ENCODE data around the gene SRD5A1.
A peak's percentile ranks its signal among the peaks of the same experiment; 100 is the strongest.
"Not testable (repeated sequence)": the region's sequence is repeated elsewhere in the genome, so short reads cannot be mapped to it uniquely, and the experiment has no call there.

SRD5A1 gene

DNA sequence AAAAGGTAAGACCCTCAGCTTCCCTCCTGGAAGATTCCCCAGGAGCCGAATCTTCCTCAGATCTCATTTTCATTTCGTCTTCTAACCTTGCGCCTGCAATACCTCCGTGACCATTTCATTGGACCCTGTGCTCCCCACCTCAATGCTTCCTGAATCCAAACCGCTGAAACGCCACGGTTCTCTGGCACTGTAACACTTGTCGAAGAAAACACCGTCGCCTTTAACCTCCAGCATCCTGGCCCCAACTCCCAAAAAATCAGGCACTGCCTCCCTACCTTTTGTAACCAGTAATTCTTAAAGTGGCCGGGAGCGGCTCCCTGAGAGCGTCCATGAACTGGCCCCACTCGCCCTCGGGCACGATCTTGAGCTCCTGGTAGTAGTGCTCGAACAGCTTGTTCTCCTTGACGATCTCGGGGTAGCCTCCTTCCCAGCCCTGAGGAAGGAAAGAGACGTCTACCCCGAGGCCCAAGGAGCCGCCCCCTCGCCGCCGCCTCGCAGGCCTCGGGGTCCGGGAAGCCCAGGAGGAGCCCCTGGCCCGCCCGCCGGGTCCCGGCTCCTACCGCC, 834 bp upstream of the SRD5A1 start:
- H3K4me3 ChIP-seq (ENCODE audit: low read depth in 1 of 2, low read length in 2 of 2), result peak overlapping the region; percentile 75 to 81
- H3K9me3 ChIP-seq (ENCODE audit: low read length), result no peaks in the 10 kb centered on the region
- H3K4me1 ChIP-seq (ENCODE audit: insufficient read depth, low read length), result peaks cover 36% of the 10 kb centered on the region
- H3K9ac ChIP-seq (ENCODE audit: low read length), result peak overlapping the region; percentile 65
- peaks cover 18% of the 10 kb centered on the region for H3K36me3 ChIP-seq (ENCODE audit: insufficient read depth, low read length)
- peak overlapping the region; percentile 45 for H3K27ac ChIP-seq (ENCODE audit: low read depth, low read length)
- no peaks in the 10 kb centered on the region for H3K27me3 ChIP-seq (ENCODE audit: control insufficient read depth in 1 of 2, insufficient read depth in 2 of 2, low read length in 2 of 2)

DNA sequence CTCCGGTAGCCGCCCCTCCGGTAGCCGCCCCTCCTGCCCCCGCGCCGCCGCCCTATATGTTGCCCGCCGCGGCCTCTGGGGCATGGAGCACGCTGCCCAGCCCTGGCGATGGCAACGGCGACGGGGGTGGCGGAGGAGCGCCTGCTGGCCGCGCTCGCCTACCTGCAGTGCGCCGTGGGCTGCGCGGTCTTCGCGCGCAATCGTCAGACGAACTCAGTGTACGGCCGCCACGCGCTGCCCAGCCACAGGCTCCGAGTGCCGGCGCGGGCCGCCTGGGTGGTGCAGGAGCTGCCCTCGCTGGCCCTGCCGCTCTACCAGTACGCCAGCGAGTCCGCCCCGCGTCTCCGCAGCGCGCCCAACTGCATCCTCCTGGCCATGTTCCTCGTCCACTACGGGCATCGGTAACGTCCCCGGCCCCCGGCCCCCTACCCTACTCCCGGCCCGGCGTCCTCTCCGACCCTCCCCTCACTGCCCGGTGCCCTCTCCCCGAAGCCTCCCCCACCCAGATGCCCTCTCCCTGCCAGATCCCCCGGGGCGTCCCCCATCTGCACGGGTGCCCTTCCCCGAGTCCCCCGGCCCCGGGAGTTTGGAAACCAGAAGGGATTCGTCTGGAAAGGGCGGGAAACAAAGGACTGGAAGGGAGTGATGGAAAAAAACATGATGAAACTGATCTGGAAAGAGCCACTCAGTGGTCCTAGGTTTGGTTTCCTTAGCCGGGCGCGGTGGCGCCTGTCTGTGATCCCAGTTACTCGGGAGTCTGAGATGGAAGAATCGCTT, 417 bp downstream of the SRD5A1 start:
- Histone ChIP-seq H3K9me3 (ENCODE audit: low read length) (no peaks in the 10 kb centered on the region), H3K36me3 (ENCODE audit: insufficient read depth, low read length) (peaks cover 18% of the 10 kb centered on the region), H3K4me3 (ENCODE audit: low read depth in 1 of 2, low read length in 2 of 2) (peak overlapping the region; percentile 75 to 81), H3K4me1 (ENCODE audit: insufficient read depth, low read length) (peaks cover 36% of the 10 kb centered on the region), H3K27ac (ENCODE audit: low read depth, low read length) (peak overlapping the region; percentile 45), H3K9ac (ENCODE audit: low read length) (no peak overlapping the region), H3K27me3 (ENCODE audit: control insufficient read depth in 1 of 2, insufficient read depth in 2 of 2, low read length in 2 of 2) (no peaks in the 10 kb centered on the region)

DNA sequence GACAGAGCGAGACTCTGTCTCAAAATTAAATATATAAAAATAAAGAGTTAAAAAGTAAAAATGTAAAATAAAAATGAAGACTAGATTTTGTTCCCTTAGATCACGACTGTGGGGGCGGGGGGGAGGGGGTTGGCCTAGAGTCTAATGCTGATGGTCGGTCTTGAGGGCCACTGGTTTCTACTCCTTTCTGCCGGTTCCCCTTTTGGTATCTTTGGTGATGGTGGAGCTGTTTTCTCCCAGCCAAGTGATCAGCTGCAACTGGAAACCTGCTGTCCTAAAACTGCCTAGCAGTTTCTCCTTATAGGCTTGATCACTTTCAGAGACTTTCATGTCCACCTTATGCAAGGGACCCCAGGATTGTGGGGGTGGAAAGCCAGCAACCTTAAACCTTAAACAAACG, 1.1 kb downstream of the SRD5A1 start:
- Histone ChIP-seq H3K9ac (ENCODE audit: low read length) (no peak overlapping the region), H3K27ac (ENCODE audit: low read depth, low read length) (no peak overlapping the region), H3K4me3 (ENCODE audit: low read depth in 1 of 2, low read length in 2 of 2) (peak overlapping the region in 1 of 2 donors; percentile 75), H3K36me3 (ENCODE audit: insufficient read depth, low read length) (peaks cover 17% of the 10 kb centered on the region), H3K9me3 (ENCODE audit: low read length) (no peaks in the 10 kb centered on the region), H3K4me1 (ENCODE audit: insufficient read depth, low read length) (peaks cover 36% of the 10 kb centered on the region), H3K27me3 (ENCODE audit: control insufficient read depth in 1 of 2, insufficient read depth in 2 of 2, low read length in 2 of 2) (no peaks in the 10 kb centered on the region)

DNA sequence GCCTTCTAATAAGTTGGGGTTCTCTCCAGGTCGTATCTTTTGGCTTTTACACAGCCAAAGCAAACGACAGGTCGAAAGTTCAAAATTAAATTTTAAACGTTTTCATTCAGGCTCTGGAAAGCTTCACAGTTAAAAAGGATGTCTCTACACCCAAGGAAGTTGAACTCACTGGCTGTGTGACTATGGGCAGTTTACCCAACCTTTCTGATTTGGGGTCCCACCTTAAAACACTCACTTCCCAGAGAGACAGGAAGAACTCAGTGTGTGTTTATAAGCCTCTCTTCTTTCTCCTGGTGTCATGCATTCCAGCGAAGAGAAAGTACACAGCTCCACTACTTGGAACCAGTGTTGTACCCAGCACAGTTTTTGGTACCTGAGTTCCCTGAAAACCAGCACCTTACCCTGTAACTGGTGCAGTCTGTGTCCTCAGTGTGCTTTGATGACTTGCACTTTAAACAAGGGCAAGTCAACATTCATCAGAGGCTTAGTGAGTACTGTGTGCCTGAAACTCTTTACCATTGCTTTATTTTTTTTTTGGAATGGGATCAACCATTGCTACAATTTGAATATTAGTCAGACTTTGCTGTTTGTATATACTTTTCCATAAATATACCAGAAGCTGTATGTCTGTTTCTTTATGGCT, 1.7 kb downstream of the SRD5A1 start:
- Histone ChIP-seq H3K27ac (ENCODE audit: low read depth, low read length) (no peak overlapping the region), H3K36me3 (ENCODE audit: insufficient read depth, low read length) (peaks cover 12% of the 10 kb centered on the region), H3K9ac (ENCODE audit: low read length) (no peak overlapping the region), H3K9me3 (ENCODE audit: low read length) (no peaks in the 10 kb centered on the region), H3K4me1 (ENCODE audit: insufficient read depth, low read length) (peaks cover 36% of the 10 kb centered on the region), H3K27me3 (ENCODE audit: control insufficient read depth in 1 of 2, insufficient read depth in 2 of 2, low read length in 2 of 2) (no peaks in the 10 kb centered on the region), H3K4me3 (ENCODE audit: low read depth in 1 of 2, low read length in 2 of 2) (no peak overlapping the region)

DNA sequence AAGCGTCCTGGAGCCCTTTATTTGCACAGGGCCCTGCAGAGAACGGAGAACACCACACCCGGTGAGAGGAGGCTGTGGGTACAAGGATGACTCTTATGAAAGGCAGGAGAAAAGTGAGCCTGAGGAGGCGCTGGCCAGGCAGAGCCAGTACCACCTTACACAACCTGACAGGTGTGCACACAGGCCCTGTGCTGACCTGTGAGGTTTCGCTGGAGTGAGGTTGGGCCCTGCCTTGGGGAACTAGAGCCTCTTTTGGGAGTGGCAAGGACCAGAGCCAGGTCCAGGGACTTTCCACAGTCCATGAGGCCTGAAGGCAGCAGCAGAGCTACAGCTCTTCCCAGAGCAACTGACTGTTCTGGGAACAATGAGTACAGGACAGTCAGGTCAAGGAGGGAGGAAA, 3.1 kb downstream of the SRD5A1 start:
- peaks cover 4% of the 10 kb centered on the region for H3K36me3 ChIP-seq (ENCODE audit: insufficient read depth, low read length)
- H3K27me3 ChIP-seq (ENCODE audit: control insufficient read depth in 1 of 2, insufficient read depth in 2 of 2, low read length in 2 of 2), result no peaks in the 10 kb centered on the region
- H3K4me3 ChIP-seq (ENCODE audit: low read depth in 1 of 2, low read length in 2 of 2), result no peak overlapping the region
- peaks cover 33% of the 10 kb centered on the region for H3K4me1 ChIP-seq (ENCODE audit: insufficient read depth, low read length)
- H3K27ac ChIP-seq (ENCODE audit: low read depth, low read length), result no peak overlapping the region
- no peak overlapping the region for H3K9ac ChIP-seq (ENCODE audit: low read length)
- H3K9me3 ChIP-seq (ENCODE audit: low read length), result no peaks in the 10 kb centered on the region

DNA sequence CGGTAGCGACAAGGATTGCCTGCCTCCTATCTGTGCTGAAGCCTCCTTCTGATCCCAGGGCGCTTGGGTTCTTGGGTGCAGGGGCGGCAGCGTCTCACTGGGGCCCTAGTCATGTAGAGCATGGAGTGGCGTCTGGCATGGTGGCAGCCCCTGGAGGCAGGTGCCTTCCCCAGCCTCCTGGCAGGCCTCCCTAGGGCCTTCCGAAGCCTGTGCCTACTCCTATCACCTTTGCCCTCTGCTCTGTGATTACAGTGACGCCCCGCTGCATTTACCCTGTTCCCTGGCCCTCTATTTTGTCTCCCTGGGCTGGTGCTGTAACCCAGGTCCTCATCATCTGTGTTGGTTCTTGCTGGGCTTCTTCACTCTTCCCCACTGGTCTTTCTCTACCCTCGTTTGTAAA, 3.8 kb downstream of the SRD5A1 start:
- H3K9ac ChIP-seq (ENCODE audit: low read length), result no peak overlapping the region
- H3K9me3 ChIP-seq (ENCODE audit: low read length), result no peaks in the 10 kb centered on the region
- no peak overlapping the region for H3K4me3 ChIP-seq (ENCODE audit: low read depth in 1 of 2, low read length in 2 of 2)
- H3K36me3 ChIP-seq (ENCODE audit: insufficient read depth, low read length), result no peaks in the 10 kb centered on the region
- no peaks in the 10 kb centered on the region for H3K27me3 ChIP-seq (ENCODE audit: control insufficient read depth in 1 of 2, insufficient read depth in 2 of 2, low read length in 2 of 2)
- H3K4me1 ChIP-seq (ENCODE audit: insufficient read depth, low read length), result peaks cover 26% of the 10 kb centered on the region
- no peak overlapping the region for H3K27ac ChIP-seq (ENCODE audit: low read depth, low read length)

DNA sequence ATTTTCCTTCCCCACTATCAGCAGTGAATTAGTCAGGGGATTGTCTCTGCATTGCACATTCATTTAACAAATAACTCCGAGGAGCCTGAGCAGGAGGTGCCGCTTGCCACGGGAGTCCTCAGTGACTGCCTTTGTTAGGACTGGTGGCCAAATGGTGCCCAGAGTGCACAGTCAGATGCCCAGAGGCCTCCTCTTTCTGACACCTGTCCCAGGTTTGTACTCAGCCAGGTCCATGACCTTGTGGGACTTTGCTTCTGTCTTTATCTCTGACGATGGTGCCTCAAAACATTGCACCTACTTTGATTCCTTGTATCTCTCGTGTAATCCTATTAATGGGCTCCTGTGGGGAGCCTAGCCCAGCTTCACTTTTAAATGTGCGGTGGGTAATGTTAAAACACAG, 4.3 kb downstream of the SRD5A1 start:
- H3K9me3 ChIP-seq (ENCODE audit: low read length), result no peaks in the 10 kb centered on the region
- H3K4me1 ChIP-seq (ENCODE audit: insufficient read depth, low read length), result peaks cover 23% of the 10 kb centered on the region
- H3K9ac ChIP-seq (ENCODE audit: low read length), result no peak overlapping the region
- no peaks in the 10 kb centered on the region for H3K27me3 ChIP-seq (ENCODE audit: control insufficient read depth in 1 of 2, insufficient read depth in 2 of 2, low read length in 2 of 2)
- H3K27ac ChIP-seq (ENCODE audit: low read depth, low read length), result no peak overlapping the region
- no peak overlapping the region for H3K4me3 ChIP-seq (ENCODE audit: low read depth in 1 of 2, low read length in 2 of 2)
- no peaks in the 10 kb centered on the region for H3K36me3 ChIP-seq (ENCODE audit: insufficient read depth, low read length)

DNA sequence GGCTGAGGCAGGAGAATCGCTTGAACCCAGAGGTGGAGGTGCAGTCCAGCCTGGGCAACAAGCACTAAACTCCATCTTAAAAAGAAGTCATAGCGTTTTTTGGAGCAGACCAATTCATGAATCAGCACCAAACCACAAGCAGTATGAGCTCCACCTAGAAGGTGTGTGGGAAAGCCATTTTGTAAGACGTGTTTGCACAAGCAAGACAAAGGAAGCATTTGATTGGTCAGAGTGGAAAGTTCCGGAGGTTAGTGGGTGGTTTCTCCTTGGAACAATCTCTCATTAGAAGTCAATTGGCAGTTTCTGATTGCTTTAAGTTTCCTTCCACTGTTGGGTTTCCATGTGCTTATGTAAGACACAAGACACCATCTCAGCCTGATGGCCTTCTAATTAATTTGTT, 5.0 kb downstream of the SRD5A1 start:
- H3K4me1 ChIP-seq (ENCODE audit: insufficient read depth, low read length), result peaks cover 23% of the 10 kb centered on the region
- H3K9me3 ChIP-seq (ENCODE audit: low read length), result no peaks in the 10 kb centered on the region
- H3K4me3 ChIP-seq (ENCODE audit: low read depth in 1 of 2, low read length in 2 of 2), result no peak overlapping the region
- no peak overlapping the region for H3K9ac ChIP-seq (ENCODE audit: low read length)
- H3K36me3 ChIP-seq (ENCODE audit: insufficient read depth, low read length), result no peaks in the 10 kb centered on the region
- H3K27me3 ChIP-seq (ENCODE audit: control insufficient read depth in 1 of 2, insufficient read depth in 2 of 2, low read length in 2 of 2), result no peaks in the 10 kb centered on the region
- no peak overlapping the region for H3K27ac ChIP-seq (ENCODE audit: low read depth, low read length)

DNA sequence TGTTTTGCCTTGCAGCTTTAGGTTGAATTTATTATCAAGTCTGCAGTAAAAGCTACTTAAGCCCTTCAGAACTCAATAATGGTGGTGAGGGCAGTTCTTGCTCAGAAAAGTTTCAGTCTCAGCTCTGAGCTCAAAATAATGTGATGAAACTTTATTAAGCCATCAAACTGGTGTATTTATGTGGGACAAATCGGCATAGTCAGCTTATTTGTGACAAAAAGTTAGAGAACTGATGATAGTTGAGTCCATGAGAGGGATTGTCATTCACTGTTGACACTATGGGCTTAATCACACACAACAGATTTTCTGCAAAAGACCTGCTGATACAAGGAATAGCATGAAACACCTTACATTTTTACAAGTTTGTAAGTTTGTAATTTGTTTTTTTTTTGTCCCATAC, 9.4 kb downstream of the SRD5A1 start:
- Histone ChIP-seq H3K27ac (ENCODE audit: low read depth, low read length) (no peak overlapping the region), H3K9ac (ENCODE audit: low read length) (no peak overlapping the region), H3K4me1 (ENCODE audit: insufficient read depth, low read length) (no peaks in the 10 kb centered on the region)

DNA sequence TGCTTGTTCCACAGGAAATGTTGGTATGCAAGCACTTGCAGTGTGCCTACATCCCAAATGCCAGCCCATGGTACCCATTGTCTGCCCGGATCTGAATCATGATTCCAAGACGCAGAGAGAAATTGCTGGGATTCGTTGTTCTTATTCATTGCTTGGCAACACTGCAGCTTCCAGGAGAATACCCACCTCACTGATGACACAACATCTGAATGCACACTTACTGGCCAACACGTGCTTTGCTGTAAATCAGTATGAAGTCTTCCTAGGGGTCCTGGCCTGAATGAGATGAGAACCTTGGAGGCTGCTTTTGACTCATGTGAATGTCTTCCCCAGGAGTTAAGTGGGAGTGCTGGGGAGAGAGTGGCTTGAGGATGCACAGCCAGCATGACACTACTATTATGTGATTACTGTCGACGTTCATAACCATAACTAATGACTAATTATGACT, 11.6 kb downstream of the SRD5A1 start:
- H3K27me3 ChIP-seq (ENCODE audit: control insufficient read depth in 1 of 2, insufficient read depth in 2 of 2, low read length in 2 of 2), result no peaks in the 10 kb centered on the region
- H3K4me1 ChIP-seq (ENCODE audit: insufficient read depth, low read length), result no peaks in the 10 kb centered on the region
- no peaks in the 10 kb centered on the region for H3K9me3 ChIP-seq (ENCODE audit: low read length)
- no peak overlapping the region for H3K27ac ChIP-seq (ENCODE audit: low read depth, low read length)
- no peak overlapping the region for H3K4me3 ChIP-seq (ENCODE audit: low read depth in 1 of 2, low read length in 2 of 2)
- no peak overlapping the region for H3K9ac ChIP-seq (ENCODE audit: low read length)
- peaks cover 6% of the 10 kb centered on the region for H3K36me3 ChIP-seq (ENCODE audit: insufficient read depth, low read length)

More for the DNA sequence above, 9.4 kb downstream of the SRD5A1 start:
- H3K27me3 ChIP-seq (ENCODE audit: control insufficient read depth in 1 of 2, insufficient read depth in 2 of 2, low read length in 2 of 2), result no peaks in the 10 kb centered on the region
- H3K4me3 ChIP-seq (ENCODE audit: low read depth in 1 of 2, low read length in 2 of 2), result no peak overlapping the region
- H3K36me3 ChIP-seq (ENCODE audit: insufficient read depth, low read length), result peaks cover 6% of the 10 kb centered on the region
- H3K9me3 ChIP-seq (ENCODE audit: low read length), result no peaks in the 10 kb centered on the region

DNA sequence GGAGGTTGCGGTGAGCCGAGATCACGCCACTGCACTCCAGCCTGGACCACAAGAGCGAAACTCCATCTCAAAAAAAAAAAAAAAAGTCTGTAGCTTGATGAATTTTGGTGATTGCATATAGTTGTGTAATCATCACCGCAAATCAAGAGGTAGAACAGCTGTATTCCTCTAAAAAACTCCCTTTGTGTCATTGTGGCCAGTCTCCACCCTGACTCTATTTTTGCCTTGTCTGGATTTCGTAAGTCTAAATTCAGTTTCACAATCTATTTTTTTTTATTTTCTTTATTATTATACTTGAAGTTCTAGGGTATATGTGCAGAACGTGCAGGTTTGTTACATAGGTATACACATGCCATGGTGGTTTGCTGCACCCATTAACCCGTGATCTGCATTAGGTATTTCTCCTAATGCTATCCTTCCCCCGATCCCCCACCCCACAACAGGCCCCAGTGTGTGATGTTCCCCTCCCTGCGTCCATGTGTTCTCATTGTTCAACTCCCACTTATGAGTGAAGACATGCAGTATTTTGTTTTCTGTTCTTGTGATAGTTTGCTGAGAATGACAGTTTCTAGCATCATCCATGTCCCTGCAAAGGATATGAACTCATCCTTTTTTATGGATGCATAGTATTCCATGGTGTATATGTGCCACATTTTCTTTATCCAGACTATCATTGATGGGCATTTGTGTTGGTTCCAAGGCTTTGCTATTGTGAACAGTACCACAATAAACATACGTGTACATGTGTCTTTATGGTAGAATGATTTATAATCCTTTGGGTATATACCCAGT, 12.5 kb downstream of the SRD5A1 start:
- not testable (repeated sequence) for H3K36me3 ChIP-seq (ENCODE audit: insufficient read depth, low read length); H3K4me1 ChIP-seq (ENCODE audit: insufficient read depth, low read length); H3K9ac ChIP-seq (ENCODE audit: low read length); H3K27me3 ChIP-seq (ENCODE audit: control insufficient read depth in 1 of 2, insufficient read depth in 2 of 2, low read length in 2 of 2); H3K27ac ChIP-seq (ENCODE audit: low read depth, low read length); H3K4me3 ChIP-seq (ENCODE audit: low read depth in 1 of 2, low read length in 2 of 2); H3K9me3 ChIP-seq (ENCODE audit: low read length)

Measured in muscle layer of colon (tissue), 2 donors.